Measurements from ENCODE around the gene GAS2L2.
"Not testable (repeated sequence)": the region's sequence is repeated elsewhere in the genome, so short reads cannot be mapped to it uniquely, and the experiment has no call there.

The GAS2L2 gene

GRCh38 chr17:35773679-35774425, 20.8 kb upstream of the GAS2L2 start:
- DNase-seq (ENCODE audit: low read depth in 3 of 3, low spot score in 1 of 3), result no peak

GRCh38 chr17:35773129-35773528, 20.1 kb upstream of the GAS2L2 start:
- DNase-seq (ENCODE audit: low read depth in 3 of 3, low spot score in 1 of 3), result no peak

- no peak for DNase-seq (ENCODE audit: low read depth in 3 of 3, low spot score in 1 of 3)
These were observed 17.0 kb upstream of the GAS2L2 start for GRCh38 chr17:35769895-35770486.

DNA sequence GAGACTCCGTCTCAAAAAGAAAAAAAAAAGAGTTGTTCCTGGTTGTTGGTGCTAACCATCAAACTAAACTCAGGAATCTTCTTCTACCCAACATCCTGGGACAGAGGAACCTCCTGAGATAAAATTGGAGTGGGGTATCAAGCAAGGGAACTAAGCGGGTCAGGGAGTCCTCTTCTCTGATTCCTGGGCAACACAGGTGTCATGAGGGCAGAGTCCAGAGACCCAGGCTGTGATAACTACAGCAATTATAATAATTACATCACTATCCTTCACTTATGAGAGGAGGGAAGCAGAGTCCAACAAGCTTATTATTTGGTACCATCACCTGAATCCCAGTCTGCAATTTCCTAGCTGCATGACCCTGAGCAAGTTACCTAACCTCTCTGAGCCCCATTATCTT, 15.8 kb upstream of the GAS2L2 start:
- DNase-seq (ENCODE audit: low read depth in 3 of 3, low spot score in 1 of 3), result no peak

DNA sequence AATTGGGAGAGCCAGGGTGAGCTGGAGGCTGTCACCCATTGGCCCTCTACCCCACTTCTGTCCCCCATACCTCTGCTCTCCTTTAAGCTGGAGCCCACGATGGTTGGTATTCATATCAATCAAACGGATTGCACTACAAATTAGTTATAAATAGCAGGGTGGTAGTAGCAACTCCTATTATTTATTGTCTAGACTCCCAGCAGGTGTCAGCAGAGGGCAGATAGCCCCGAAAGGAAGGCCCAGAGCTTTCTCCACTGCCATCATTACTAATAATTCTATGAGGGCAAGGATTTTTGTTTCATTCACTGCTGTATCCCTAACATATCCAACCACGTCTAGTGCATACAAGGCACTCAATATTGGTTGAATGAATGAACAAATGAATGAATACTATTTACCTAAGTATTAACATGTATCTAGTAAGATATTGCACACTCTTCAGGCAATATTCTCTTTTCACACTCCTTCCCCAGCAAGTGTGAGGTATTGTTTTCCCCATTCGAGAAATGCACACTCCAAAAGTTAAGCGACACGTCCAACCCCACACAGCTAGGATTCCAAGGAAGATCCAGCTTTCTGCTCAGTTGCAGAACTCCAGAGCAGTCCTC, 14.0 kb upstream of the GAS2L2 start:
- no peak for DNase-seq (ENCODE audit: low read depth in 3 of 3, low spot score in 1 of 3)

- DNase-seq (ENCODE audit: low read depth in 3 of 3, low spot score in 1 of 3), result no peak
These were observed 13.4 kb upstream of the GAS2L2 start for GRCh38 chr17:35766489-35766877.

- DNase-seq (ENCODE audit: low read depth in 3 of 3, low spot score in 1 of 3), result no peak
These were observed 12.9 kb upstream of the GAS2L2 start for GRCh38 chr17:35765756-35766488.

DNA sequence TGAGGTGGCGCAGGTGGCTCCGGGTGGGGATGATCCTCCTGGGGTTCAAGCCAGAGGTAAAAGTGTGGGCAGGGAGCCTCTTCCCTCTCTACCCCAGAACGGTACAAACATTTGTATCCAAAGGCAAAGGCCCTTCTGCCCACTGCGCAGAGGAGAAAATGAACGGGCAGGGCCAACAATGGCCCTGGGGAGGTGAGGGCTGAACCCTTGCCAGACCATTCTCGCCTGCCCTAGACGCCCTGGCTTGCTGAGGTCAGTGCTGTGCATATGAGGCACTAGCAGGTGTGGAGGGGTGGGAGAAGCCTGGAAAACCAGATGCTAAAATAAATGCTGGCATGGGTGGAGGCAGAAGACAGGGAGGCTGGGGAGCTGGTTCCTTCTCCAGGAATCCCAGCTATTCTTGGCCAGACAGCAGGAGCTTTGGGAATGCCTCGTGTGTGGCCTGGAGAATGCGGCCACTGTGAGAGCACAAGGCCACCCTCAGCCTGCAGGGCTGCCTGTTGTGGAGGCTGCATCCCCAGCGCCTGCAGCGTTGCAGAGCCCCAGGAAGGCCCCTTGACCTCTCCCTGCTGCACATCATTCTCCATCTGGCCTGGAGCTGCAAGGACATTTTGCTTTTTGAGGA, 12.2 kb upstream of the GAS2L2 start:
- DNase-seq (ENCODE audit: low read depth in 3 of 3, low spot score in 1 of 3), result no peak

DNA sequence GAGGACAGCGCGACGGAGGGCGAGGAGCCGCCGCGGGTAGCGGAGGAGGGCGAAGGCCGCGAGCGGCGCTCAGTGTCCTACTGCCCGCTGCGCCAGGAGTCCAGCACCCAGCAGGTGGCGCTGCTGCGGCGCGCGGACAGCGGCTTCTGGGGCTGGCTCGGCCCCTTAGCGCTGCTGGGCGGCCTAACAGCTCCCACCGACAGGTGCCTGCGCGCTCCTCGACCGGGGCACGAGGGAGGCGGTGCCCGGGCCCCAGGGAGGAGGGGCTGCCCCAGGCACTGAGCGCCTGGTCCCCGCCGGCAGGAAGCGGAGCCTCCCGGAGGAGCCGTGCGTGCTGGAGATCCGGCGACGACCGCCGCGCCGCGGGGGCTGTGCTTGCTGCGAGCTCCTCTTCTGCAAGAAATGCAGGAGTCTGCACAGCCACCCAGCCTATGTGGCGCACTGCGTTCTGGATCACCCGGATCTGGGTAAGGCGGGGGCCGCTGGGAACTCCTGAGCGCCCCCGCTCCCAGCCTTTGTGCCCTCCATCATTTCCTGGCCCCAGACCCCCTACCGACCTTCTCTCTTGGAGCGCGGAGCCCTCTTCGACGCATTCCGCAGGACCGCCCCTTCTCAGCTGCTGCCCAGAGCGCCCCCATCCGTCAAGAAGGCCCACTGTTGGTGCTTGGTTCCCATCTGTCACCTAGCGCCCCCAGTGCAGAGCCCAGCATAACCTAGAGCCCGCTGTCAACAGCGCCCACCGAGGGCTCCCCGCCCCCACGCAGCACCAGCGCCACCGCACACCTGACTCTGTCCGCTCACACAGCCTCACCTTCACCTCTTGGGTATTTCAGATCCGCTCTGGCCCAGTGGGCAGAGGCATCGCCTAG, 11.3 kb upstream of the GAS2L2 start:
- DNase-seq (ENCODE audit: low read depth in 3 of 3, low spot score in 1 of 3), result peak; percentile 67 to 80 (median 71)

GRCh38 chr17:35763767-35764122, 10.7 kb upstream of the GAS2L2 start:
- DNase-seq (ENCODE audit: low read depth in 3 of 3, low spot score in 1 of 3), result no peak

- DNase-seq (ENCODE audit: low read depth in 3 of 3, low spot score in 1 of 3), result no peak
These were observed 8.6 kb upstream of the GAS2L2 start for GRCh38 chr17:35761601-35762000.

DNA sequence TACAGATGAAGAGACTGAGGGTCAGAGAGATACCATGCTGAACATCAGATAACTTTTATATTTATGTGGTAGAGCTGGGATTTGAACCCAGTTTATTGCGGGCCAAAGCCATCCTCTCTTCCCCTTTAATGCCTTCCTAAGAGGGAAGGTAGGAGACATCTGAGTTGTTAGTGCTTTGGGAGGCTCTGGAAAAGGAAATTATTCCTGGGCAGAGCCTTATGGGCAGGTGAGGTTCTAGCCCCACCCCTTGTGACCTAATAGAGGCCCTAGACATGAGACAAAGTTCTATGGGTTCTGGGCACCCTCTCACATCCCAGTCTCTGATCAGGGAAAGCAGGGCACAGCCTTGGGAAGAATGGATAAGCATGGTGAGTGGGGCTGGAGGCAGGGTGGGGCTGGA, 7.5 kb upstream of the GAS2L2 start, which contains the start of gene C17orf50:
C17orf50 (plus strand) TSS at position 301 of the 400 bp plus-strand sequence; CDS start at position 356, 55 bp downstream.
- DNase-seq (ENCODE audit: low read depth in 3 of 3, low spot score in 1 of 3), result no peak

GRCh38 chr17:35757243-35757642, 4.2 kb upstream of the GAS2L2 start:
- DNase-seq (ENCODE audit: low read depth in 3 of 3, low spot score in 1 of 3), result no peak

DNA sequence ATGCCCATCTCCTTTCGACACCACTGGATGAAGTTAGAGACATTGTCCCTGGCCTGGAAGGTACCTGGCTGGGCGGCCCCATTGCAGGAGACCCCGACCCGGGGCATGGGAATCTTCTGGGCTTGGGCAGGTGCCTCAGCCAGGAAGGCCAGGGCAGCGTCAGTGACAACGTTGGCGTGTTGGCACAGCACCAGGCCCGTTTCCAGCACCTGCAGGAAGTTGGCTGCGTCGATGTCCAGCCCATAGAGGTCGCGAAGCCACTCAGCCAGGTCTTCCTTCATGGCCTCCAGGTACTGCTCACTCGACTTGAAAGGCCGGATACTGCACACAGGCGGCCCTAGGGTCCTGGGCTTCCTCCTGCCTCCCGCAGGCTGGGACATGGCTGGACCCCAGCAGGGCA, 568 bp downstream of the GAS2L2 start:
- DNase-seq (ENCODE audit: low read depth in 3 of 3, low spot score in 1 of 3), result no peak

GRCh38 chr17:35751541-35751940, 1.5 kb downstream of the GAS2L2 start:
- not testable (repeated sequence) for DNase-seq (ENCODE audit: low read depth in 3 of 3, low spot score in 1 of 3)

DNA sequence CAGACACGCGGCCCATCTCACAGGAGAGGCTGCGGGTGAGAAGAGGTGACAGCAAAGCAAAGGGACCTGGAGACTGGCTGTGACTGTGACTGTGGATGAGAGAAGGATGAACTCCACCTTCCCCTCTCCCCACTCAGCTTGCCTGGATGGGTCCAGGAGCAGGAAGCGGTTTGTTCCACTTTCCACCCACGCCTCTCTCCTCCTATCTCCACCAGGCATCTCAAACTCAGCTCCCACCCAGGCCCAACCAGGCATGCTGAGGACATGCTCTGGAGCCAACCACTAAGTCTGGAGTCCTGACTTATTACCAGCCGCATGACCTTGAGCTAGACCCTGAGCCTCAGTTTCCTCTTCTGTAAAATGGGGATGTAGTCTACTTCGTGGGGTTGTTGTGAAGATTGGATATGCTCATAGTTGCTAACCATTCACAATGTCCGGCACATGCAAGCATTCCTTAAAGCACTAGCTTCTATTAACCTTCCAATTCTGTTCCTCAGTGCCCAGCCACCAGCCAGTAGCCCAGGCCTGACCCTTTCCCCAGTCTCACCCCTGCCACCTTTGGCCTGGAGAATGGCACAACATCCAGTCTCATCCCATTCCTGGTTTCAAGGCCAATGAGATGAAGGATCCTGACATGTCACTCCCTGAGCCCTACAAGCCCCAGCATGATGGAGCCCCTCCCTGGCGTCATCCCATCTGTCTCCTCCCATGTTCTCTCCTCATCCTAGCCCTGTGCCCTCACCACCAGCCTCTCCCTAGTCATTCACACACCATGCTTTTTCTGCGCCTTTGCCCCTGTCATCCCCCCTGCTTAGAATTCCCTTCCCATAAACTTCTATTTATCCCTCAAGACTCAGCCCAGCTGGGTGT, 2.3 kb downstream of the GAS2L2 start:
- no peak for DNase-seq (ENCODE audit: low read depth in 3 of 3, low spot score in 1 of 3)

GRCh38 chr17:35749560-35750412, 3.3 kb downstream of the GAS2L2 start:
- DNase-seq (ENCODE audit: low read depth in 3 of 3, low spot score in 1 of 3), result no peak

DNA sequence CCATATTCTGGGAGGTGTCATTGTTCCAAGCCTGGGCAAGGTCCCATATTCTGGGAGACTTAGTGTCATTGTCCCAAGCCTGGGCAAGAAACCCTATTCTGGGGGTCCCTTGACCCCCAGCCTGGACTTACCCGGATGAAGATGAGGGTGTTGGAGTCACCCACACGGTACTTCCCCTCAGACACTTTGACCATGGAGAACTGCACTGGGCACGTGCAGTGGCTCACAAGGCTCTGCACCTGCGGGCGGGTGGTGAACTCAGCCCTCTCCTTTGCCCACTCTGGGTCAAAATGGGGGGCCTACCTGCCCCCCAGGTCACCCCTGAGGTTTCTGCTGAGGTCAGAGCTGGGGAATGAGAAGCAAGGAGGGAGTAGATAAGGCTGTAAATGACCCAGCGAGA, 4.1 kb downstream of the GAS2L2 start:
- no peak for DNase-seq (ENCODE audit: low read depth in 3 of 3, low spot score in 1 of 3)
